Suprapubic skin (tissue), 4 donors: ENCODE data around the gene THUMPD1.

Experiments
- EP300 ChIP-seq: sonication (generic); formaldehyde crosslinking; IDR thresholded peaks from one replicate; pipeline ENCODE4 v1.6.1; 2017; ENCODE audit warnings: antibody characterized with exemption
- POLR2A ChIP-seq, 2 donors: fragments of 450-650 bp; IDR thresholded peaks; one replicate each; pipeline ENCODE4 v1.6.1; 2017; ENCODE audit warnings: antibody characterized with exemption in 2 of 2, mild to moderate bottlenecking in 2 of 2, moderate library complexity in 2 of 2
- POLR2AphosphoS5 ChIP-seq, 3 donors: sonication (generic); formaldehyde crosslinking; IDR thresholded peaks; one replicate each; pipeline ENCODE4 v1.6.1; 2017; ENCODE audit warnings: antibody characterized with exemption in 3 of 3
- TF ChIP-seq, protein P1 (sequence below), 2 donors: fragments of 200-600 bp in 1 of 2; fragments of 450-650 bp in 1 of 2; sonication (generic) in 1 of 2; IDR thresholded peaks; one replicate each; pipeline ENCODE4 v1.5.1; 2016 to 2019; ENCODE audit warnings: antibody characterized with exemption in 2 of 2, mild to moderate bottlenecking in 1 of 2, moderate library complexity in 1 of 2

DNA sequence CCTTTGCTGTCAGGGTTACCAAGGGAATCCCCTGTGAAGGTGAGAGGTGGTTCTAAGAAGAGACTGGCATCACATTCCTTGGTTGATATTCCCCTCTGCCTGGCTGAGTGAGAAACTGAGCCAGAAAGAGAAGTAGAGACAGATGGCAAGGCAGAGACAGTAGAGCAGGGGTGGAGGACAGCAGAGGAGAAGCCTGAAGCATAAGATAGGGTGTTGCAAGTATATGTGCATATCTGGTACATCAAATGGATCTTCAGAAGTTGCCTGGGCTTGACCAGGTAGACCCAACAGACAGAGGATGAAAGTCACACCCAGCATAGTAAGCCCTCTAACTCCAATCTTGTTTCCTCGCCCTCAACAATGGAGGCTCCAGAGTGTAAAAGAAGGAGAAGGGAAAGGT is 7.9 kb upstream of the THUMPD1 start:
- TF ChIP-seq POLR2A (IDR thresholded peaks at IDR 0.05) (no peak), POLR2AphosphoS5 (IDR thresholded peaks at IDR 0.05) (no peak), EP300 (no peak)
- TF ChIP-seq, protein P1, sequence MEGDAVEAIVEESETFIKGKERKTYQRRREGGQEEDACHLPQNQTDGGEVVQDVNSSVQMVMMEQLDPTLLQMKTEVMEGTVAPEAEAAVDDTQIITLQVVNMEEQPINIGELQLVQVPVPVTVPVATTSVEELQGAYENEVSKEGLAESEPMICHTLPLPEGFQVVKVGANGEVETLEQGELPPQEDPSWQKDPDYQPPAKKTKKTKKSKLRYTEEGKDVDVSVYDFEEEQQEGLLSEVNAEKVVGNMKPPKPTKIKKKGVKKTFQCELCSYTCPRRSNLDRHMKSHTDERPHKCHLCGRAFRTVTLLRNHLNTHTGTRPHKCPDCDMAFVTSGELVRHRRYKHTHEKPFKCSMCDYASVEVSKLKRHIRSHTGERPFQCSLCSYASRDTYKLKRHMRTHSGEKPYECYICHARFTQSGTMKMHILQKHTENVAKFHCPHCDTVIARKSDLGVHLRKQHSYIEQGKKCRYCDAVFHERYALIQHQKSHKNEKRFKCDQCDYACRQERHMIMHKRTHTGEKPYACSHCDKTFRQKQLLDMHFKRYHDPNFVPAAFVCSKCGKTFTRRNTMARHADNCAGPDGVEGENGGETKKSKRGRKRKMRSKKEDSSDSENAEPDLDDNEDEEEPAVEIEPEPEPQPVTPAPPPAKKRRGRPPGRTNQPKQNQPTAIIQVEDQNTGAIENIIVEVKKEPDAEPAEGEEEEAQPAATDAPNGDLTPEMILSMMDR (IDR thresholded peaks at IDR 0.05), result no peak
